HG02852 (cell line): ENCODE results near the gene SERPINB1.
"Not testable (repeated sequence)": the region's sequence is repeated elsewhere in the genome, so short reads cannot be mapped to it uniquely, and the experiment has no call there.

Source experiments
- ATAC-seq: cut with Tn5 transposase; IDR thresholded peaks from one replicate; pipeline ENCODE4 v1.9.1; 2021; ENCODE audit warnings: mild to moderate bottlenecking, moderate library complexity; ENCODE audit not compliant: unreplicated experiment

The SERPINB1 gene

GRCh38 chr6:2841264-2842138 is at the start of gene SERPINB1:
Gene SERPINB1 (minus strand): TSS chr6:2841863. CDS start chr6:2840586, 1,277 bp downstream.
- ATAC-seq: peak; percentile 71

- ATAC-seq: no peak
These were observed 49.5 kb upstream of the SERPINB1 start for GRCh38 chr6:2890976-2891767.

GRCh38 chr6:2885967-2886735 is 44.5 kb upstream of the SERPINB1 start:
- ATAC-seq: no peak

- ATAC-seq: no peak
These were observed 43.1 kb upstream of the SERPINB1 start for GRCh38 chr6:2884804-2885203.

- ATAC-seq: no peak
These were observed 42.0 kb upstream of the SERPINB1 start for GRCh38 chr6:2883673-2884072.

- no peak for ATAC-seq
These were observed 39.8 kb upstream of the SERPINB1 start for GRCh38 chr6:2881423-2881822.

- ATAC-seq: not testable (repeated sequence)
These were observed 38.5 kb upstream of the SERPINB1 start for GRCh38 chr6:2880156-2880555.

GRCh38 chr6:2877960-2878359 is 36.3 kb upstream of the SERPINB1 start:
- ATAC-seq: no peak

GRCh38 chr6:2877057-2877882 is 35.6 kb upstream of the SERPINB1 start:
- no peak for ATAC-seq

- peak; percentile 37 for ATAC-seq
These were observed 34.8 kb upstream of the SERPINB1 start for GRCh38 chr6:2876210-2877056.

- peak; percentile 45 for ATAC-seq
These were observed 33.9 kb upstream of the SERPINB1 start for GRCh38 chr6:2875359-2876191.

GRCh38 chr6:2873643-2874042 is 32.0 kb upstream of the SERPINB1 start:
- ATAC-seq: no peak

GRCh38 chr6:2872423-2873358 is 31.0 kb upstream of the SERPINB1 start:
- no peak for ATAC-seq

- no peak for ATAC-seq
These were observed 30.3 kb upstream of the SERPINB1 start for GRCh38 chr6:2871953-2872352.

GRCh38 chr6:2871102-2871501 is 29.4 kb upstream of the SERPINB1 start:
- no peak for ATAC-seq

GRCh38 chr6:2870046-2870636 is 28.5 kb upstream of the SERPINB1 start:
- no peak for ATAC-seq

- no peak for ATAC-seq
These were observed 27.0 kb upstream of the SERPINB1 start for GRCh38 chr6:2868637-2869036.
